Putamen (tissue), 1 donor: Measurements from ENCODE around the gene CPLANE1.
"Not testable (repeated sequence)": the region's sequence is repeated elsewhere in the genome, so short reads cannot be mapped to it uniquely, and the experiment has no call there.

ENCODE experiments used
- DNase-seq: peaks from one replicate; pipeline ENCODE4 v3.0.0-alpha.2; 2016; ENCODE audit warnings: low spot score

The CPLANE1 gene

GRCh38 chr5:37121027-37121426, 128.1 kb downstream of the CPLANE1 start:
- no peak for DNase-seq

- DNase-seq, result no peak
Measured at GRCh38 chr5:37120270-37120669, 128.9 kb downstream of the CPLANE1 start.

- DNase-seq, result no peak
Measured at GRCh38 chr5:37116359-37116758, 132.8 kb downstream of the CPLANE1 start.

- DNase-seq, result no peak
Measured at GRCh38 chr5:37112383-37112991, 136.7 kb downstream of the CPLANE1 start.

GRCh38 chr5:37111426-37112382, 137.5 kb downstream of the CPLANE1 start:
- no peak for DNase-seq

GRCh38 chr5:37110135-37110534, 139.0 kb downstream of the CPLANE1 start:
- no peak for DNase-seq

- no peak for DNase-seq
Measured at GRCh38 chr5:37109338-37109737, 139.8 kb downstream of the CPLANE1 start.

- DNase-seq, result no peak
Measured at GRCh38 chr5:37103302-37103701, 145.9 kb downstream of the CPLANE1 start.

GRCh38 chr5:37099267-37099666, 149.9 kb downstream of the CPLANE1 start:
- DNase-seq, result not testable (repeated sequence)

- DNase-seq, result not testable (repeated sequence)
Measured at GRCh38 chr5:37093795-37094194, 155.4 kb downstream of the CPLANE1 start.

GRCh38 chr5:37090781-37091180, 158.4 kb downstream of the CPLANE1 start:
- DNase-seq, result no peak

- DNase-seq, result no peak
Measured at GRCh38 chr5:37090123-37090726, 159.0 kb downstream of the CPLANE1 start.

- no peak for DNase-seq
Measured at GRCh38 chr5:37088009-37088408, 161.2 kb downstream of the CPLANE1 start.

GRCh38 chr5:37086466-37087173, 162.6 kb downstream of the CPLANE1 start:
- DNase-seq, result no peak

- DNase-seq, result not testable (repeated sequence)
Measured at GRCh38 chr5:37086026-37086425, 163.2 kb downstream of the CPLANE1 start.

GRCh38 chr5:37082977-37083376, 166.2 kb downstream of the CPLANE1 start:
- not testable (repeated sequence) for DNase-seq

- no peak for DNase-seq
Measured at GRCh38 chr5:37080697-37081096, 168.5 kb downstream of the CPLANE1 start.

- DNase-seq, result no peak
Measured at GRCh38 chr5:37077146-37077545, 172.0 kb downstream of the CPLANE1 start.

GRCh38 chr5:37075399-37075950, 173.7 kb downstream of the CPLANE1 start:
- no peak for DNase-seq

- peak; percentile 79 for DNase-seq
Measured at GRCh38 chr5:37071901-37072581, 177.1 kb downstream of the CPLANE1 start.

- DNase-seq, result no peak
Measured at GRCh38 chr5:37071487-37071886, 177.7 kb downstream of the CPLANE1 start.
